GM21825 (cell line): ENCODE data around the gene RAP1GAP2.
"Not testable (repeated sequence)": the region's sequence is repeated elsewhere in the genome, so short reads cannot be mapped to it uniquely, and the experiment has no call there.

Experiments used
- ATAC-seq: cut with Tn5 transposase; IDR thresholded peaks from one replicate; pipeline ENCODE4 v1.9.1; 2021; ENCODE audit warnings: mild to moderate bottlenecking, moderate library complexity; ENCODE audit not compliant: unreplicated experiment

The RAP1GAP2 gene

DNA sequence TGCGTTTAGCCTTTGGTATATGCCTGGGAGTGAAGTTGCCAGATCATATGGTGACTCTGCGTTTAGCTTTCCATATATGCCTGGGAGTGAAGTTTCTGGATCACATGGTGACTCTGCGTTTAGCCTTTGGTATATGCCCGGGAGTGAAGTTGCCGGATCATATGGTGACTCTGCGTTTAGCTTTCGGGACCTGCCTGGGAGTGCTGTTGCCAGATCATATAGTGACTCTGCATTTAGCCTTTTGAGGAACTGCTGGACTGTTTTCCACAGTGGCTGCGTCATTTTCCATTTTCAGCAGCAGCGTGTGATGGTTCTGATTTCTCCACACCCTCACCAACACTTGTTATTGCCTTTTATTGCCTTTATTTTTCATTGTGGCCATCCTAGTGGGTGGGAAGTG lies 194.2 kb downstream of the RAP1GAP2 start:
- no peak for ATAC-seq

DNA sequence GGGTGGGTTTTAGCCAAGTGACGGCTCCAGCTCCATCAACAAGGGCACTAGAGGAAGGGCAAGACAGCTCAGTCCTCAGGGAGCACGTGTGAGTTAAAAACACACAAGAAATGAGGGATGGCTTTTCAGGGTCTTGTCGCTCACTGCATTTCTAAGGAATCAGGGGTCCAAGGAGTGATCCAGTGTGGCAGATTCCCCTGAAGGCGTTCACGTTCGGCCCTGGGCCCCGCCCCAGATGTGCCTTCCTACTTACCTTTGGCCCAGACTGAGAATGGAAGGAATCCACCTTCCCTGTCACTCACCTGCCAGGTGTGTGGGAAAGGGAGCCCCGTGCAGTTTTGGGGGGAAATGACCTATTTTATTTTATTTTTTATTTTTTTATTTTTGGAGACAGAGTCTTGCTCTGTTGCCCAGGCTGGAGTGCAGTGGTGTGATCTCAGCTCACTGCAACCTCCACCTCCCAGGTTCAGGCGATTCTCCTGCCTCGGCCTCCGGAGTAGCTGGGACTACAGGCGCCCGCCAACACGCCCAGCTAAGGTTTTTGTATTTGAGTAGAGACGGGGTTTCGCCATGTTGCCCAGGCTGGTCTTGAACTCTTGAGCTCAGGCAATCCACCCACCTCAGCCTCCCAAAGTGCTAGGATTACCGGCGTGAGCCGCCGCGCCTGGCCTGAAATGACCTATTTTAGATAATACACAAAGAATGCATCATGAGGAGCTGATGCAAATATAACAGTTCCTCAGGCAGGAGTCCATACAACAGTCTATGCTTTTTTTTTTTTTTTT lies 195.3 kb downstream of the RAP1GAP2 start:
- ATAC-seq, result not testable (repeated sequence)

DNA sequence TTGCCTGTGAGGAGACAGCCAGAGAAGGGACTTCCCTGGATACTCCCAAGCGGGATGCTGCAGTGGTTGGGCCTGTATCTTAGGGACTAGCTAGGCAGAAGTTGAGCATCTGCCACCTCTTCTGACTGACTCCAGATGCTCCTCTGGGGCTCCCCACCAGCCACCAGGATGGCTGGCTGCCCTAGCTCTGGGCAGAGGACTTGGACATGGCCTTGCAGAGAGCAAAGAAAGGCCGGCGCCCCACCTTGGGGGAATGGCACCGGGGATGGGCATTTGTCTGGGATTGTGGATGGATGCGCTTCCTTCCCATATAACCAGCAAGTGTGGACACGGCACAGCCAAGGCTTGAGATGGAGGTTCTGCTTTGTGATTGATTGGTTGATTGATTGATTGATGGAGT lies 198.2 kb downstream of the RAP1GAP2 start:
- ATAC-seq, result no peak

DNA sequence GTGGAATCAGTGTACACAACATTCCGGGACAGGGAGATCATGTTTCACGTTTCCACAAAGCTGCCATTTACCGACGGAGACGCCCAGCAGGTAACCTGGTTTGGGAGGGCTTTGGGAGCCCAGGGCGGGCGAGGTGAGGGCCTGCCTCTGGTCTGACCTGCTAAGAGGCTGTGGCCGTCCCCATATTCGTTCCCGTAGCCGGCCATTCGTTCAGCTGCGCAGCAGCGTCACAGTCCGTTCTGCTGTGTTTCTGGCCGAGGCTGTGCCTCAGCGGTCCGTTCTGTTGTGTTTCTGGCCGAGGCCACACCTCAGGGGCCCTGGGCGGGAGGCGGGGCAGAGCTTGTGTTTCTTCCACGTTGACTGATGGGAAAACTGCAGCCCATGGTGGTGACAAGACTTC lies 199.1 kb downstream of the RAP1GAP2 start:
- ATAC-seq, result no peak

DNA sequence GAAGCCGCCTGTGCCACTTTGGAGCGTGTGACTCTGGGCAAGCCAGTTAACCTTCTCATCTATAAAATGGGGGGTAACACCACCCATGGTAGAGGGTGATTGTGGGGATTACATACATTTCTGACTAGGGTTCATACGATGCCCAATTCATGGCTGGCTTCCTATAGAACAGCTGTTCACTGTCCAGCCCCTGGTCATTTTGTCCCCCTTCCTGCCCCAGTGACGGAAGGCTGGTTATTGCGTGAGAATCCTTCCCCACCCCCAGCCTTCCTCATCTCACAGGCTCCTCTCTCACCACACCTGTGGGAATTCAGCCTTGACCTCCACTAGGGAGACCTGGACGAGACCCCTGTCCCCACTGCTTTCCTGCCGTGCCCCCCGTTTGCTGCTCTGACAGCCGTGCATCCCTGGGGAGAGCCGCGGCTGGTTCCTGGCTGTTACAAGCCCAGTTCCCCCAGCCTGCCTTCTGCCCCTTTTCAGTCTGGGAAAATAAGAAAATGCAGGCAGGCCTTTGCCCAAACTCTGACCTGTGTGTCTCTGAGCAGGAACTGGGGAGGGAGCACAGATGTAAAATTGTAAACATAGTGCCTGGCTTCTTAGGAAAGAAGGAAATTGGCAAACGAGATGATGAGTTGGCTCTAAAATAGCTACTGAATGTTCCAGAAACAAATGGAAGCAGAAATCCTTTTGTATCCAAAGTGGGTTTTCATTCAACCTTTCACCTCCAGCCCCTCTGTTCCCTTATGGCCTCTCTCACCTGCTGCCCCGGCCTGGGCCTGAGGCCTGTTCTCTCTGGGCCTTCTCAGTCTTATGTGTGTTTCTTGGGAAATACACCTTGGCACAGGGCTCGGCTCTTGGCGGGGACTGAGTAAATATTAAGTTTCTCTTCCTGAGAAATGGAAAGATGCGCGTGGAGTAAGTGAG lies 199.9 kb downstream of the RAP1GAP2 start:
- ATAC-seq, result no peak

DNA sequence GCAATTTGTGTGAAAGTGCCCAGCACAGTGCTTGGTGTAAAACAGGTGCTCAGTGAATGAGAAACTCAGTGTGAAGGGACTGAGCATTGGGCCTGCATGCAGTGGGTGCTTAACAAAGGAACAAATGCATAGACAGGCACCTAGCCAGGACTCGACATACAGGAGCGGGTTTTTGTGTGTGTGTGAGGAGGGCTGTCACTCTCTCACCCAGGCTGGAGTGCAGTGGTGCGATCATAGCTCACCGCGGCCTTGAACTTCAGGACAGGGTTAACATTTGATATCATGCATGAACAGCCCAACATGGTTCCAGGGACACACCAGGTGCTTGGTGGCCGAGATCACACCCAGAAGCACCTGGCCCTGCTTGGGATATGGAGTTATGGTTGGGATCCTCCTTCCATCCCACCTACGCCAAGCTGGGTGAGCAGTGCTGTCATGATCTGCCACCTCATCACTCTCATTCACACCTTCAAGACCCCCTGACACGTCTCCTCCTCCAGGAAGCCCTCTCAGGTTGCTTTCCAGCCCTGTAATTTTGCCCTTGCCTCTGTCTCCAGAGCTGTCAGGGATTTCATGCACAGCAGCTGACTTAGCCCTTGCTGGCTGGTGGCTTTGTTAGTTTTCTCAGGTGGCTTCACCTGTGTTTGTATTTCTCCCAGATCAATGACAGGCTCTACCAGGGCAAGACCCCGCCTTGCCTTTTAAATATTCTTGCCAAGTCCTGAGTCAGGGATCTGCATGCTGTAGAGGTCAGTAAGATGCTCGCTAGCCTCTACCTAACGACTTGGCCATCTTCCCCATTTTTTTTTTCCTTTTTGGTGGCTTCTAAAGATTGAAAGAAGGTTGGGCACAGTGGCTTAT lies 200.8 kb downstream of the RAP1GAP2 start:
- ATAC-seq, result no peak

DNA sequence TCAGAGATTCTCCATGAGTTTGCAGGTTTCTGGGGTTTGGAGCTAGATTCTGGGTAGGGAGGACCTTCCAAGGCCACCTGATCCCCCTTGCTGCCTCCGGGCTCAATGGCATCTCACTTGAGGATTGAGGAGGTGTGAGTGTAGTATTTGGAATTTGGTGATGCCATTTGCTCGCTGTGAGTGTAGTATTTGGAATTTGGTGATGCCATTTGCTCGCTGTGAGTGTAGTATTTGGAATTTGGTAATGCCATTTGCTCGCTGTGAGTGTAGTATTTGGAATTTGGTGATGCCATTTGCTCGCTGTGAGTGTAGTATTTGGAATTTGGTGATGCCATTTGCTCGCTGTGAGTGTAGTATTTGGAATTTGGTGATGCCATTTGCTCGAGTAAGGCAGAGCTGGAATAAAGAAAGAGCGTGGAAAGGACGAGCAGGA lies 202.2 kb downstream of the RAP1GAP2 start:
- ATAC-seq, result not testable (repeated sequence)

DNA sequence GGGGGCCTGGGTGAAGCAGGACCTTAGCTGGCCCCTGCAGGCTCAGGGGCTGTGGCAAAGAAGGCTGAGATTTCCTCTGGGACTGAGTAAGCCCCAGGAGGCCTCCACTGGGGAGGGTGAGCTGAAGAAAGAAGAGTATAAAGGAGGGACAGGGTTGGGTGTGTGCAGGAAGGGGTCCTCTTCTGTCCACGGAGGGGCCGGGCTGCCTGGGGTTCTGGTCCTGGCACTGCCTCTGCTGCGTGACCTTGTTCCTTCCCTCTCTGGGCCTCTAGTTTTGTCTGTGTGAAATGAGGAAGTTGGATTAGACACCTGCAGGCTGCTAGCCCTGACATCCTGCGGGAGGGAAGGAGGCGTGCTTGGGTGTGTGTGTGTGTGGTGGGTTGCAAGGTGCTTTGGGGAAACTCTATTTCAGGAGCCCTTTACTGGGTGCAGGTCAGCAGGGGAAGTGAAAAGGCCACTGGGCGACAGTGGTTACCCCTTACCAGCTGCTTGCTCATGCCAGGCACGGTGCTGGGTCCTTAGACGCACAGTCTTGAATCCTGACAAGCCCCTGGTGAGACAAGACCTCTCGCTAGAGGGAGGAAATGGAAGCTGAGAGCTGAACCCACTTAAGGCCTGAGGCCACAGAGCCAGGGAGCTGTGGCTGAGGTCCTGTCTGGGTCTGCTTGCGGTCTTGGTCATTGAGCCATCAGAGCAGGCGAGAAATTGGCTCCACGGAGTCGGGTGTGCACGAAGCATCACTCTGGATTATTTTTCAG lies 206.5 kb downstream of the RAP1GAP2 start:
- ATAC-seq, result peak; percentile 74

DNA sequence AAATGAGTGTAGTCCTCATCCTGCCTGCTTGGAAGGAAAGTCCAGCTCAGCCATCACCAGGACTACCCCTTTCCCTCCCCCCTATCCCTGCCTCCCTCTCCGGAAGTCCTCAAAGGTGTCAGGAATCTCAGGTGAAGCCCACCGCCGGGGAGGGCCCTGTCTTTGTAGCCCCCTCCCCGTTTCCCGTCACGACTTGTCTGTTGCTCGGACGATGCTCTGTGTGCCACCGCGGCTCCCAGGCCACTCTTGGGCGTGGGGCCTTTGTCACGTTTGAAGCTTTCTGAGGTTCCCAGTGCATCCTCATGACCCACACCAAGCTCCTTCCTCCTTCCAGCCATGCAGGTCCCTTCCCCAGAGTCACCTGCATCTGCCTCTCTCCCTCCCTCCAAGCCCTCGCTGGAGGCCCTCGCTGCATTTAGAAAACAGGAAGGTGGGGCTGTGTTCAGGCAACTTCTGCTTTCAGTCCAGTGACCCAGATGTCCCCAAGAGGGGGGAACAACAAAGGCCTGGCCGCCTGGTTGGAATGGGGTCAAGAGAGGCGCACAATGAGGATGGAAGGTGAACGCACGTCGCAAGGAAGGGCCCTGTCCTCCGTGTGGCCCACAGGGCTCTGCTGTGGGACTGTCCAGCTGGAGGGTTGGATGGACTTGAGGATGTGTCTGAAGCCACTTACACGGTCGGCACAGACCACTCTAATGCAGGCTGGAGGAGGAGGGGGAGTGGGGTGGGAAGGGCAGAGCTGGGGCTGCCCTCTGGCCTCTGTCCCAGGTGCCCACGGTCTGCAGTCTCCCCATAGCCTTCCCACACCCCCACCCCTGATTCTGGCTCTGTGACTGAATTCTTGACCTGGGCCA lies 207.3 kb downstream of the RAP1GAP2 start:
- ATAC-seq, result peak; percentile 28

DNA sequence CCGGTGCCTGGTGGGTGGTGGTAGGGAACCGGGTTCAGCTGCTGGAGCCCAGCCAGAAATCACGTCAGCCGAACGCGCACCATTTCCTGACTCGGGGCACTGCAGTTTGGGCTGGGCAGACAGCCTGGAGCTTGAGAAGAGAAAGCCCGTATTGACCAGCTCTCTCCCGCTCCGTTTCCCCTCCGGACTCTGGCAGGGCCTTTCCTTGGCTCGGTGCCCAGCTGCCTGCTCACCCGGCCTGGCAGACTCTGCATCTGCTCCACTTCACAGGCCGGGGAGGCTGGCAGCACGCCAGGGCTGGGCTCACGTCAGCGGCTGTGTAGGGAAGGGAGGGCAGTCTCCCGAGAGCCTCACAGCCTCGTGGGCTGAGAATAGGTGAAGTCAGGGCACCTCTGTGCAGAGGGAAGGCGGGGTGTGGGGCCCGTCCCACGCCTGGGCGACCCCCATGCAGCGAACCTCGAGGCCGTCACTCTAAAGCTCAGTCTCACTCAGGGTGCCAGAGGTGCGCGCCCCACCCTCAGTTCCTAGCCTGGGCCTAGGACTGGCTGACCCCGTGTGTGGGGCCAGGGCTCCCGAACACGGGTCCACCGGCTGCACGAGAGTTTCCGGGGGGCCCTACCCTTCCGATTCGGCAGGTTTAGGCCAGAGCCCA lies 208.0 kb downstream of the RAP1GAP2 start:
- peak; percentile 10 for ATAC-seq

DNA sequence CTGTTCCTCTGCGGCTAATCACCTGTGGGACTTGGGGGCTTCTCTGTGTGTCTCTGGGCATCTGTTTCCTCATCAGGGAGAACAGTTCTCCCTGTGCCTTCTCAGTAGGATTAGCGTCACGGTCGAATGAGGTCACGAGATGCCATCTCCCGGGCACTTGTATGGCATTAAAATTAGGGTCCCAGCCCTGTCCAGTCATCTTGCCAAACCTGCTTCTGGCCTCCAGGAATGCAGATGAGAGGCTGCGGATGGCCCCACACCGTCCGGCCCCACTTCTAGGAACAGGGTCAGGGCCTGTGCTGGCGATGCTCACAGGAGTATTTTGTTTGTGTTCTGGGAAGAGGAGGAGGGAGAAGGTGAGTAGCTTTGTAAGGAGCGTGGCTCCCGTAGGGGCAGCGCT lies 208.7 kb downstream of the RAP1GAP2 start:
- no peak for ATAC-seq

DNA sequence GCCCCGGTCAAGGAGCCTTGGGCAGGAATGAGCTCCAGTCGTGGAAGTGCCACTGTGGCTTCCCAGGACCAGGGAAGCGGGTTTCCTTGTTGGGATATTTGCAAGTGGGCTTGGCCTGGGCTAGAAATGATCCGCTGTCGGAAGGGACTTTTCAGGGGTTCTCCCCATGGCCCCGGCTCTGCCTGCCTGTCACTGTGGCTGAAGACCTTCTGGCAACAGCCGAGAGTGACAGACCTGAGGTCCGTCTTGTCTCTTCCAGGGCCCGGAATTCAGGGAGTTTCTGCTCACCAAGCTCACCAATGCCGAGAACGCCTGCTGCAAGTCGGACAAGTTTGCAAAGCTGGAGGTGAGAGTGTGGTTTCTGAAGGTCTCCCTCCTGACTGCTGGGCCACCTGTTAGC lies 209.5 kb downstream of the RAP1GAP2 start:
- ATAC-seq, result no peak

DNA sequence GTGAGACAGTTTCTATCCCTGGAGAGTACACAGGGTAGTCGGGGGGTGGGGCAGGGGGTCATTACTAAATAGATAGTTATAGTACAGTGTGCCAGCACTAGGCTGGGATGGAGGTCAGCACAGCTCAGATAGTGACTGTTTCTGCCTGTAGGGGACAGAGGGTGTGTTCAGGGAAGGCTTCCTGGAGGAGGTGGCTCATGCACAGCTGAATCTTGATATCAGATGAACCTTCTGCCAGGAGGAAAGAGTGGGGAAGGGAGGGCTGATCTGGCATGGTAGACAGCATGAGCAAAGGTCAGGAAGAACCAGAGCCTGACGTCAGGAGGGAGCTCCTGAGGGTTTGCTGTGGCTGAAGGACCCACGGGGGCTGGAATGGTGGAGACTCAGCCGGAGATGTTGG lies 210.6 kb downstream of the RAP1GAP2 start:
- ATAC-seq, result no peak

DNA sequence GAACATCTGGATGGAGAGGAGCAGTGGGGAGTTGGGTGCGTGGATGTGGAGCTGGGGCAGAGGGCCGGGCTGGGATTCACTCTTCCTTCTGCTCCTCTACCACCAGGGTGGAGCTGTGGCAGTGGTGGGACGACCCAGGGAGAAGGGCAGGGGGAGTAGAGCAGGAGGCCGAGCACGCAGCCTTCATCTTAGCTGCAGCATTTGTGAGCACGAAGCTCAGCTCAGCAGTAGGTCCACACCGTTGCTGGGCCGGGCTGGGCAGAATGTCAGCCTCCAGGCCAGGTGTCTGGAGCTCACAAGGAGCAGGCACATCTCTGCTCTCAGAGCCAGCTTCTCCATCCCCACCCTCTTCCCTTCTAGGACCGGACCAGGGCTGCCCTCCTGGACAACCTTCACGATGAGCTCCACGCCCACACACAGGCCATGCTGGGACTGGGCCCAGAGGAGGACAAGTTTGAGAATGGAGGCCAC lies 211.4 kb downstream of the RAP1GAP2 start:
- ATAC-seq, result no peak

DNA sequence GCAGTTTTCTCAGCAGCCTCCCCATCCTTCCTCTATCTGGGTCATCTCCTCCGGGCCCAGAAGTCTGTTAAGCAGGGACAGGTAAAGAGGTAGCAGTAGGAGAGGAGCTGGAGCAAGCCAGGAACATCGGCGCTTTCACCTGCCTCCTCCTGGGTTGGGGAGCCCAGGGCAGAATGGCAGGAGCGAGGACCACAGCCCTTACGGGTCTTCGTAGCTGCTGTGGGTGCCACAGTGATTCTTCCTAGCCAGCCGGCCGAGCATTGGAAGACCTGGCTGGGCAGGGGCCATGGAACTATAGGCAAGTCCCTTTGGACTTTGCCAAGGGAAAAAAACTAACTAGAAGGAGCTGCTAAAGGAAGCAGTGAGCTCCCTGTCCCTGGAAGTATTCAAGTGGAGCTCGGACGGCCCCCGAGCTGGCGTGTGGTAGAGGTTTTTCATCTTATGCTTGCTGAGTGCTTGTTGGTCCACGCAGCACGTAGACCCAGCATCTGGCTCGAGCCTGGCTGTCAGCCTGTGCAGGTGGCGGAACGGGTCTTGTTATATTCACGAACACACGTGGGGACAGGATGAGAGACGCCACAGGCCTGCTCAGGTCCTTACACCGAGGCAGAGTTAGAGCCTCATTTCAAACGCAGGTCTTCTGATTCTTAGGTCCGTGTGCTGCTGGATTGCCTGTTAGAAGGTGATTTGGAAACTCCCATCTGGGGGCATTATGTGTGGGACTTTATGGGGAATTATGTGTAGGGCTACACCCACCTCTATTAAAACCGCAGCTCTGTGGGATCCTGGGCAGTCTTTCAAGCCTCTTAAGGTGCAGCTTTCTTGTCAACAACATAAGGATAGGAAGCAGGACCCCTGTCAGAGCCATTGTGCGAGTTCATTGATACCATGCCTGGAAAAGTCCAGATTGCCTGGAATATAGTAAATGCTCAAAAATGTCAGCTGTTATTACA lies 212.4 kb downstream of the RAP1GAP2 start:
- no peak for ATAC-seq

DNA sequence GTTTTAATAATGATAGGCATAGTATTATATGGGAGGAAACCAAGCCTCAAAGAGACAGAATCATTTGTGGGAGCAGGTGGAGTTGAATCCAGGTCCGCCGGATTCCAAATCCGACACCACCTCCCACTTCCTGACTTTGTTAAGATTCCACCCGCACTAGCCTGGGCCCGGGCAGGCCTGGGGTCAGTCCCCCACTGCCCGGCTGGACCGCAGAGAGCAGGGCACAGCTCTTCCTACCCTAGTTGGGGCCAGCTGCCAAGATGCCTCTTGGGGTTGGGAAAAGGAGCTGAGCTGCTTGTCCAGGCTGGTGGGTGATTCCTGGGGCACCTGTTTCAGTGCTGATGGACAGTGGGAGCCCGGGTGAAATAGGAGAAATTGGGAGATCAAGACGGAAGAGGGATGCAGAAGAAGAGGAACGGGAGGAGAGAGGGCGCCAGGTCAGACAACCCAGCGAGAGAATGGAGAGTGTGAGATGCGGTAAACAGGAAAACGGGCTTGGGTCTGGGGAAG lies 213.2 kb downstream of the RAP1GAP2 start:
- no peak for ATAC-seq

DNA sequence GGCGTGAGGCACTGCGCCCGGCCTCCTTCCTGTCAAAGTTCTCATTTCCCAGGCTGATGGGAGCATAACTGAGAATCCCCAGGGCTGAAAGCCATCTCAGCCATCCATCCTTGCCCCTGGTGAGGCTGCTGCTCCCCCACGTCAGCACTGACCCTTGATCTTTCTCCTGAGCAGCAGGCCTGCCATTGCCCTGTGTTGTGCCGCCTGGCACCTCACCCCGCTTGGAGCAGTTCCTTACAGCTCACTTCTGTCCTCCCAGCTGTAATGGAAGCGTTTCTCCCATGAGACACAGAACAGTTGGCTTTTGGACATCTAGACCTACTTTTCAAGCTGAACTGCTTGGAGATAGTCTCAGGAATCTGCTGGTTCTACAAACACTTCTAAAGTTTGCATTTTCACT lies 215.7 kb downstream of the RAP1GAP2 start:
- ATAC-seq, result no peak
